Activated CD4-positive, alpha-beta T cell treated with anti-CD3 and anti-CD28 coated beads for 24 hours (primary cell): ENCODE measurements around the gene OLFM1.
"Not testable (repeated sequence)": the region's sequence is repeated elsewhere in the genome, so short reads cannot be mapped to it uniquely, and the experiment has no call there.

Experiments used
- DNase-seq, 2 donors: peaks; one replicate each; pipeline ENCODE4 v3.0.0-alpha.2; 2020; ENCODE audit warnings: low read depth in 2 of 2

Gene OLFM1

DNA sequence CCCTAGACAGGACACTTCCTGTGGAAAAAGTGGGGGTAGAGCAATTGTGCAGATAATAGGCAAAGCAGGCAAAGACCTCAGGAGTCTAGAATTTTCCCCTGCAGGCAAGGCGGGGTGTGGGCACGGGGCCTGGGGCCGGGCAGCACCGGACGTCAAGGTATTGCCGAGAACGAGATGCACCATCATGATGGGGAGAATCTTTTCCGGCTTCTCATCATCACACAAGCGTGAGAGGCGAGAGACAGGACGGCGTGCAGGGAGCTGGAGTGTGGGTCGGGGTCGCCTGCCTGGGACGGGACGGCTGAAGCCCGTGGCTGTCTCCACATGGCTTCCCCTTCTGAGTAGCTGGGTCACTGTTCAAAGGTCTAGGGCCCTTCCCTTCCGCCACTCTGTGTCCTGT is 44.5 kb downstream of the OLFM1 start:
- no peak for DNase-seq

DNA sequence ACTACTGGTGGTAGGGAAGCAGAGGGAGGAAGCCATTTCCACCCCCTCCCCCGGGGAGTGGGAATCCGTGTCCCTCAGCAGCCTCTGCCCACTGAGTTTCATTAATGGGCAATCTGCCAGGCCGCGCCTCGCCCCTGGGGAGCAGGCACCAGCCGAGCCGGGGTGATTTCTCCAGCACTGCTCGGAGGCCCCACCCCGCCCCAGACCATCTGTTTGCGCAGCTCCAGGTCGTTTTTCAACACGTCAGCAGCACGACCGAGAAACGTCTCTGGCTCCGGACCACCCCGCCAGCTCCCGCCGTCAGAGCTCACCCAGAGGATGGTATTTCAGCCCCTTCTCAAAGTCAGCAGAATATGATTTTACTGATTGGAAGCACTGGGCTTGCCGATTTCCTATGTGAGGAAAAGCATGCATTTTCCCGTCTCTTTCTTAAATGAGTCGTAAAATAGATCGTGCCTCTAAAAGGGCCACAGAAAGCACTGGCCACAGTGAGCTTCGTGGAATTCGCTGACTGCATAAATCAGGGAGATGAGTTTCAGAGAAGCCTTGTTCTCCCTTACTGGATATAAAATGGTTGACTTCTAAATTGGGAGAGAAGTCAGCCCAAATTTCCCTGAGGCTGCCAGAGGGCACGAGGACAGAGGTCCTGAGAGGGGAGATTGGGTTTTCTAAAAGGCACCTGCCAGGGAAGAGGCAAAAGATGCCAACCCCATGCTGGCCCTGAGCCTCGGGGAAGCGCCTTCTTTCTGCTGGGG is 47.0 kb downstream of the OLFM1 start:
- no peak for DNase-seq

DNA sequence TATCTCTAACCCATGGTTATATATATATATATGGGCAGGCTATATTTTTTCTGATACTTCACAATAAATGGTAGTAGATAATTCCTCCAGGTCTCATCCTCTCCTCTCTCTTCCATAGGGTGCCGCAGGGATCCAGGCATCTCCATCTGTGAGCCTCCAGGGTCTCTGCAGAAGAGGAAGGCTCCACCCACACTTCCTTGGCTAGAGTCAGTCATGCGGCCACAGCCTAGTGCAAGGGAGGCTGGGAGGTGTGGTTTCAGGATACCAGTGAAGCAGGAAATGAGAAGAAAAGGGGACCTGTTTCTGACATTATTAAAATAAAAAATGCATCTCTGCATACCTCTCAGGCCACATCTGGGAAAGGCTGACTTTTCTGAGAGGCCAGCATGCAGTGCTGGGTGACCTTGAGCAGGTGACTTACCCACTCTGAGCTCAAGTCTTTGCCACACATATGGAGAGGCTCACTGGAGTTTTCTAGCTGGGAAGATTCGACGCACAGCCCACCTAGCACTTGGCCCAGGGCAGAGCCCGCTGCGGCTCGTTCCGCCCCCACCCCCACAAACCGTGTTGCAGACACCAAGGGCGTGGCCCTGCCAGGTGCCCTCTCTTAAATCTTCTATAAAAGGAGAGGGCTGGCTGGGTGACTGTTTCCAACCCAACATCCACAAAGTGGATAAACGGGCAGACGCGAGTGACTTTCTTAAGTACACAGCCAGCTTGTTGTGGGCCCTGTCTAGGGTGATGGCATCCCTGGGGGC is 47.9 kb downstream of the OLFM1 start:
- no peak for DNase-seq

DNA sequence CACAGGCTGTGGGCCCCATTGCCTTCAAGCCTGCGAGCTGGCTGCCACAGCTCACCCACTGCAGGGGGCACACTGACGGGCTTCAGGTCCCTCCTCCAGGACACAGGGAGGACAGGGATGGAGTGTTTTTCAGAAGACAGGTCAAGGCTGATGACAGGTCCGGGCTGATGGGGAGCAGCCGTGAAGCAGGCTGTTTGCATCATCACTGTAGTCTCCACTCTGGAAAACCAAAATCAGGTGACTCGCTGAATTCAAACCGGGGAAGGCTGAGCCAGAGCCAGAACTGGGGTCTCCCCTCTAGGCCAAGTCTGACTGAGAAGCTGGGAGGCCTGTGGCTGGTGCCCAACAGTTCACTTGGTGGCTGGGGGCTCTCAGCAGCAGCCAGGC is 48.5 kb downstream of the OLFM1 start:
- no peak for DNase-seq

DNA sequence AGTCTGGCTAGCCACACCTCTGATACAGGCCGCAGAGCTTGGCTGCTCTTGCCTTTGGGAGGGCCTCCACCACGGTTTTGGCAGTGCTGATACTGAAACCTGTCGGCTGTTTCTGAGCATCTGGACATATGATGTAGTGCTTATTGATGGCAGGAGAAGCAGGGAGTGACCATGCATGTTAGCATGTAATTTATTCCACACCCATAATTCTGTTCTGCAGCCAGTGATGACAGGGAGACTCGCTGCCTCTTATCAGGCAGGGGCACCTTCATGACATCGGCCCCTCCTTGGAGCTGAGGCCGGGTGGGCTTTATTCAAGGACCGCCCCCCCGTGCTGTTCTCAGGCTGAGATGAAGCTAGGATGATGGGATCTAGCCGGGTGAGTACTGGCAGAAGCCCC is 49.0 kb downstream of the OLFM1 start:
- DNase-seq = no peak

DNA sequence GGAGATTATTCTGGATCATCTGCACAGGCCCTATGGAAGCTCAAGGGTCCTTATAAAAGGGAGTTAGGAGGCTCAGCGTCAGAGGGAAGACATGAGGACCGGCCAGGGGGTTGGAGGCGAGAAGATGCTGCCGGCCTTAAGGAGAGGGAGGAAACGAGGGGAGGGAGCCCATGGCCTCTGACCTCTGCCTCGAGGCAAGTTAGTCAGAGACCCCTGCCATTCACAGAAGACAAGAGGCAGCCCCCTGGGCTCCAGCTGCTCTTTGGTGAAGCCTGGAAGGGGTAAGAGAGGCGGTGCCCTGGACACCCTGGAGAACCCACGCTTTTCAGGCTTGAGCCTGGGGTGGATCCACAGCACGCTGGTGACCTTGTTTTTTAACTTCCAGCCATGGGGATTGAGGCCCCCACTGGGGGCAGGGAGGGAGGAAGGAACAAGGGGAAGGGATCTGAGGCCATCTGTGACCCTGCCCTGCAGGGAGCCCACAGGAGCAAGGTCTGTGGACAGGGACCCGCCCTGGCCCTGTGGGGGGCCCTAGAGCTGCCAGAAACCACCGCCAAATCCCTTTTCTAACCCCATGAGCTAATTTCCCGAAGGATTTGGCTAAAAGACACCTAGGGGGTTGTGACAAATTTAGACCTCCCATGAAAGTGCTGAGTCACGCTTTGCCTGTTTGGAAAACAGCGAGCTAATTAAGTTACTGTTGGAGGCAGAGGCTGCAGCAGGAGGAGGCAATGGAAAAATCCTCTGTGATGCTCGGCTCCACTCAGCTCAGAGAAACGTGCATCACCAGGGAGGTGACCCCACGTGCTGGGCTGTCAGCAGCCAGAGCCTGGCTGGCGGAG is 49.7 kb downstream of the OLFM1 start:
- no peak for DNase-seq

DNA sequence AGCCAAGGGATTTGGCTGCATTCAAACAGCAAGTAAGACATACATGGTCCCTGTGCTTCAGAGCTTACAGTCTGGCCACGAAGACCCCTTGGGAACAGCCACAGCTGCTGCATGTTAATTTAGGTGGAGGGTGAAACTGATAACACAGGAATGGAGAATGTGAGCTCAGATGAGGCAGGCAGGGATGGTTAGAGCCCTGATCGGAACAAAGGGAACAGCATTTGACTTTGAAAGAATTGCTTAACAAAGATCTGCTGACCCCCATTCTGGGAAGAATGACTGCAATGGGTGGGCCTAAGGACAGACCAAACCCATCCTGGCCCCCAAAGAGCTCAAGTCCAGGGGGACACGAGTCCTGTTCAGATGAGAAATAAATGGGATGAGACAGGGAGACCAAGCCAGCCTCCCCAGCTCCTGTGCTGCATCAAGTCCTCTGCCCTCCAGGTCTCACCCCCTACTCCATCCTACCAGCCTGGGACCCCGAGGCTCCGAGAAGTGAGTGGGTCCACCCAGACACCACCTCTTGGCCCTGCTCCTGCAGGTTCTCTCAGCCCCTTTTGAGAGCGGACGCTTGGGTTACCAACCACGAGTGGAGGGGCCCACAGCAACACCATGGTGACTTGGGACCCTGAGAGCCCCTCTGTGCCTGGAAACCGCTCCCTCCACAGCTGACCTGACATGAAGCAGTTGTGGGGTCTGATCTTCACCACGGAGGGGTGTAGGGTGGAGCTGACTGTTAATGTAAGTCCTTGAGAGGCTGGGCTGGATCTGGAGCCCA is 50.8 kb downstream of the OLFM1 start:
- no peak for DNase-seq

DNA sequence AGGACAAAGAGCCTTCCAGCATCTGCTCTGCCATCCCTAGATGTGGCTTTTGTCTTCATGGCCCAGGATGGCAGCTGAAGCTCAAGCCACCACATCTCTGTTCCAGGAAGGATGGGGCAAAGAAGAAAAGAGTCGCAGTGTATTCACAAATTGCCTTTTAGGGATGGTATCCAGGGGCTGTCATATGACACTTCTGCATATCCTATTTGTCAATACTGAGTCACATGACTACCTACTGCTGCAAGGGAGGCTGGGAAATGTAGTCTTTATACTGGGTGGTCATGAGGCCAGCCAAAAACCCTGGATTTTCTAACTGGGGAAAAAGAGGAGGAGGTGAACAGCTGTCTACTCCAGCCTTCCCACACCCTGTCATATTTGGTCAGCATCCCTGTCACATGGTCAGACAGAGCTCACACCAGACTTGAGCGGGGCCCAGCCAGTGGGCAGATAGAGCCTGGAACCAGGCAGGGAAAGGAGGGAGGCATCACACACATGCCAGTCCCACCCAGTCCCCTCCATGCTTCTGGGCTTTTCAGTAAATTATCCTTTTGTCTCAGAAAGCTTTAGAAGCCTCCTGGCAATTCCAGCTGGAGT is 52.0 kb downstream of the OLFM1 start:
- DNase-seq = no peak

DNA sequence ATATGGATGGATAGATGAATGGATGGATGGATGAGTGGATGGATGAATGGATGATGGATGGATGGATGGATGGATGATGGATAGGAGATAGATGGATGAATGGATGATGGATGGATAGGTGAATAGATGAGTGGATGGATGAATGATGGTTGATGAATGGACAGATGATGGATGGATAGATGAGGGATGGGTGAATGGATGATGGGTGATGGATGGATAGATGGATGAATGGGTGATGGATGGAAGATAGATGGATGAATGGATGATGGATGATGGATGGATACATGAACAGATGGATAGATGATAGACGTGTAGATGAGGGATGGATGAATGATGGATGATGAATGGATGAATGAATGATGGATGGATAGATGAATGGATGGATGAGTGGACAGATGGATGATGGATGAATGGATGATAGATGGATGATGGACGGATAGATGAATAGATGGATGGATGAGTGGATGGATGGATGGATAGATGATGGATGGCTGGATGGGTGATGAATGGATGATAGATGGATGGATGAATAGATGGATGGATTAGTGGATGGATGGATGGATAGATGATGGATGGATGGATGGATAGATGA is 53.8 kb downstream of the OLFM1 start:
- DNase-seq = no peak

DNA sequence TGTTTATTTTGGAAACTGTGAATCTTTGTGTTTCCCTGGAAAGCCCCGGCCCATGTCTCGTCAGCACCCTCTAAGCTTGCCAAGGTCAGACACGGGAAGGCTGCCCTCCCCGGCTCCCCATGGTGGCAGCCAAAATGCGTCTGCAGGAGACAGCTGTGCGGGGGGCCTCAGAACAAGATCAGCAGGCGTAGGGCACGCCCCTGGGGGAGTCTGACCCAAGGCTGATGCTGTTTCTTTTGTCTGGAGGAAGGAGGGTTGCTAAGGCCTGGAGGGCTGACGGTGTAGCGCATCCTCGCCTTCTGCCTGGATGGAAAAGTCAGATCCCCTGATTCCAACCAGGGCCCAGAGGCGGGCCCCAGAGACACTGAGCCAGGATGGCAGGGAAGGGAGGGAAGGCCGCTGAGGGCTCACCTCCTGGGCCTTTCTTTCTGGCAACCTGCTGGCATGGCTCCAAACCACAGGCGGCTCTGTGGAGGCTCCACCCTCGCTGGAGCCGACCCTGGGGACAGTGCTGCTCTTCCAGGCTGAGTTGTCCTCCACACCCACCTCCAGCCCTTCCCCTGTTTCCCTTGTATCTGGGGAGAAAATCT is 57.2 kb downstream of the OLFM1 start:
- DNase-seq = no peak

DNA sequence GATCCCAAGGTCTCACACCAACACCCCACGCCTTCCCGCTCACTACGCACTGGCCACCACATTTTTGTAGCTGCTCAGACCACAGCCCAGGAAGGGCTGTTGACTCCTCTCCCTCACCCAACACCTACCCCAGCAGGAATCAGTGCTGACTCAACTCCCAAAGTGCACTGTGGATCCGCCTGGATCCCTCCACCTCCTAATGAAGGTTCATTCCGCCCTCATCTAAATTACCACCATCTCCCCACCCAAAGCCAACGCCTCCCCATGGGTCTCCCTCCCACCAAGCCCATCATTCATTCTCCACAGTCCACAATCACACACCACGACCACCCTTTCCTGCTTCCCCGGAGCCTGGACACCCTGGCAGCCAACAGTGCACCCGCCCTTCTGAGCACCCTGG is 57.8 kb downstream of the OLFM1 start:
- no peak for DNase-seq

DNA sequence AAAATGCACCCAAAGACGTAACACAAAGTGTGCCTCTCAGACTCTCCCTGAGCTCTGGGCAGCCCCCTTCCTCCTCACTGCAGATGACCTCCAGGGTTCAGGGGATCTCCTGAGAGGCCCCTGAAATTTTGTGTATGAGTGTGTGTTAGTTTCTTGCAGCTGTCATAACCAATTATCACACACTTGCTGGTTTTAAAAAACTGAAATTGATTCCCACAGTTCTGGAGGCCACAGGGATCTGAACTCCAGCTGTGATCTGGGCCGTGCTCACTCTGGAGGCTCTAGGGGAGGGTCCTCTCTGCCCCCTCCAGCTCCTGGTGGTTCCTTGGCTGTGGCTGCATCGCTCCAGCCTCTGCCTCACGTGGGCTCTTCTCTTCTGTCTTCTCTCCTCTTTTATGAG is 58.8 kb downstream of the OLFM1 start:
- no peak for DNase-seq

DNA sequence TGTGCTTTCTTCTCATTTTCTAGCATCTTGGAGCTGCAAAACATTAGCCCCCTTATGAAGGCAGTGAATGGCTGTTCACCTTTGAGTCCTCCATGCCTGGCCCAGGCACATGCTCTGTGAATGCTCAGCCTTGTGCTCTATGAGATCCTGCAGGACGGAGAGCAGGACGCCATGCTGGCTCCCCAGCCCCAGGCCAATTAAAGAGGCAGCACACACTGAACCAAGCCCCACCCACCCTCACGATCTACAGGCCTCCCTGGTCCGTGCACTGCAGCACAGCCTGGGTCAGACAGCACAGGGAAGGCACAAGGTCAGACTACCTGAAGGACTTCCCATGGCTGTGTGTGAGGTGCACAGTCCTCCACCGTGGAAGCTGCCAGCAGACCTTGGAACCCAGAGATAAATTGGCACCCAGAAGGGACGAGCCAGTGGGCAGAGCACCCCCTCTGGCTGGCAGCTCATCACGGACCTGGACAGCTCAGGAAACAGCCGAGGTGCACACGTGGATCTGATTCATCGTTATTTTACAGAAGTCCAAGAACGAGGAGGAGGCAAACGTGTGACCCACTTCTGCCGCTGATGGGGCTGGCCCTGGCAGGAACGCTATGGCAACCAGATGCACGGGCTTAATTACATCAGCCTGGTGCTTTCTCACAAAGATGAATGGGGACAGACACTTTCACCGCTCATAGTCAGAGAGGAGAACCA is 59.5 kb downstream of the OLFM1 start:
- no peak for DNase-seq

DNA sequence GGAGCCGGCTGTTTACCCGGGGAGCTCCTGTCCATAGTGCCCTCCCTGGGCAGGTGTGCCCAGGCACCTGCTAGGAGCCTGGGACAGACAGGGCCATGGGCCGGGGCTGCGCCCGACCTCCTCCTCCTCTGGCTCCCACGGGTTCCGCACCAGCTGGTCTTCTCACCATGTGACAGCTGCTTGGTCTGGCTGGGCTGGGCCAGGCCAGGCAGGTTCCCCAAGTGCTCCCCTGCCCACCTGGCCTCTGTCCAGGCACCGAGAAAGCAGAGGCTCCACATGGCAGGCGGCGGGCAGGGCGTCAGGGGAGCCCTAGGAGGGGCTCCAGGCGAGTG is 60.0 kb downstream of the OLFM1 start:
- no peak for DNase-seq

DNA sequence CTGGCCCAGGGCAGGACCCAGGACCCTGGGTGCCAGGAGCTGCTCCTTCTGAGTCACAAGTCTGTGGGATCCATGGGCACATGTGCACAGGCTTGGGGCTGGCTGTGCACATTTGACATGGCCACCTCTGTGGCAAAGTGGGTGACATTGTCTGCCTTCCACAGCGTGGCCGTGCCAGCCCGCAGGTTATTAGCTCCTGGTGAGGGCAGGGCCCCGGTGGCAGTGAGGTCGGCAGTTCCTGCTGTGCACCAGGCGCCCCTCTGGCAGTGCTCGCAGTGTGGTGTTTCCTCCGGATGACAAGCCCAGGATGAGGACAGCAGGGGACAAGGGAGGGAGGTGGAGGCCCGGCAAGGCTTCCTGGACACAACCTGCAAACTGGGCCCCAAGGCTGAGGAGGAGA is 60.5 kb downstream of the OLFM1 start:
- DNase-seq = no peak

DNA sequence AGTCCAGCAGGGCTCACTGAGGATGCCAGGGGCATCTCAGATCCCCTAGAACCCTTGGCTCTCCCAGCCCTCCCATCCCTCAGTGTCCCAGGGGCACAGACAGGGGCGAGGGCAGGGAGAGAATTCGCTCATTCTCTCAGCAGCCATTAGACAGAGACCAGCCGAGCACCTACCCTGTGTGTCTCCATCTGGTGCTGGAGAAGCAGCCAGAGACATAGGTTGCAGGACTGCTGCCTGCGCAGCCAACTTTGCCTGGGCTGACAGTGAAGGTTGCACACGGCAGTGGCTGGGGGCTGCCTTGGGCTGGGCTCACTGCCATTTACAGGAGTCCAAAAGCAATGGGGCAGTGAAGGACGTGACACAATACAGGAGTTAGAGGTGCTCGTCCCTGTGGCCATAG is 60.9 kb downstream of the OLFM1 start:
- DNase-seq = no peak

DNA sequence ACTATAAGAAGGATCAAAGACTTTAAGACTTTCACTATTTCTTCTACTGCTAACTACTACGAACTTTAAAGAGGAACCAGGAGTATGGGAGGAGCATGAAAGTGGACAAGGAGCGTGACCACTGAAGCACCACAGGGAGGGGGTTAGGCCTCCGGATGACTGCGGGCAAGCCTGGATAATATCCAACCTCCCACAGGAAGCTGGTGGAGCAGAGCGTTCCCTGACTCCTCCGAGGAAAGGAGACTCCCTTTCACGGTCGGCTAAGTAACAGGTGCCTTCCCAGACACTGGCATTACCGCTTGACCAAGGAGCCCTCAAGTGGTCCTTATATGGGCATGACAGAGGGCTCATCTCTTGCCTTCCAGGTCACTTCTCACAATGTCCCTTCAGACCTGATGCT is 62.4 kb downstream of the OLFM1 start:
- not testable (repeated sequence) for DNase-seq

DNA sequence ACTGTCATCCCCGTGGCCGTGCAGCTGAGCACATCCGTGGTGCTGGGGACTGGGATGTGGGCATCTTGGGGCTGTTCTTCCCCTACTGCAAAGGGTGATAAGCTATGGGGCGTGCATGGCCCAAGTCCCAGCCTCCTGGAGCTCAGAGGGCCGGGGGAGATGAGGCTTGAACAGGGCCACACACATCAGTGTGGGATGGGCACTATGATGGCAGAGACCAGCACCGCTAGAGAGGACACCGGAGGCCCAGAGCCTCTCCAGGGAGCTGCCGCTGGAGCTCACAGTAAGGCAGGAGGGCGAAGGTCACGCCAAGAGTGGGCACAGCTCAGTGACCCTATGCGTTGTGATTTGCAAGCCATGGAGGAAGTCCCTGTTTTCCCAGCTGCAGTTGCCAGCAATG is 63.5 kb downstream of the OLFM1 start:
- no peak for DNase-seq

DNA sequence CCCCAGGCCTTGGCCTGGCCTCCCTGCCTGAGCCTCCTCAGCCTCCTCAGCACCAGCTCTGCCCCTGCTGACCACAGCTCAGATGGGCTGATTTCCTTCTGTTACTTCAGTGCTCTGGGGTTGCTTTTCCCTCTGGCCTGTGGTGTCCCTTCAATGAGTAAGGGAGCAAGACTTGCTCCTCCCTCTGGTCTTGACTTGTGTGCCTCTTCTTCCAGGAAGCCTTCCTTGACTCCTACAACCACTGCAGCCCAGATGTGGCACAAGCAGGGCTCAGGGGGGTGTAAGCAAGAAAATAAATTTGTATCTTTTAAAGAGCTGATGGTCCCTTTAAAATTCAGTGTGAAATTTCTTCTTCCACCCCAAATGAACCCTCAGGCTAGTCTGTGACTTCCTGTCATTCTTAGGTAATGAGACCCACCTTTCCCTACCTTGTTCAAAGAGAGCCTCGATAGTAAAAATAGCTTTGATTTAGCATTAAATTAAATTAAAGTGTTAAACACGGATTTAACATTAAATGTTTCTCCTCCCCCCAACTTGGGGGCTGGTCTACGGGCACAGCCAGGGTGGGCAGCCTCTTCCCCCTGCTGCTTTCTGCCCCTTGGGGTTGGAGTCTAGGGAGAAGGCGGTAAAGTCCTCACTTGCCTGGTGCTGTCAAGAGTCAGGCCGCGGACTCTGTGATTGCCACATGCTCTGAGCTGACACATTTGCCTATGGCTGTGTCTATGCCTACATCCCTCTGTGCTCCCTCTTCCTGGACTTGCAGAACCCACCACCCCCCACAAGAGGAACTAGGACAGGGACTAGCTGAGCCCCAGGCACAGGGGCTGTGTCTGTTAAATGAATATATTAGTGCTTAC is 64.5 kb downstream of the OLFM1 start:
- no peak for DNase-seq
